ENCODE data around the gene C2orf42.

C2orf42 gene

DNA sequence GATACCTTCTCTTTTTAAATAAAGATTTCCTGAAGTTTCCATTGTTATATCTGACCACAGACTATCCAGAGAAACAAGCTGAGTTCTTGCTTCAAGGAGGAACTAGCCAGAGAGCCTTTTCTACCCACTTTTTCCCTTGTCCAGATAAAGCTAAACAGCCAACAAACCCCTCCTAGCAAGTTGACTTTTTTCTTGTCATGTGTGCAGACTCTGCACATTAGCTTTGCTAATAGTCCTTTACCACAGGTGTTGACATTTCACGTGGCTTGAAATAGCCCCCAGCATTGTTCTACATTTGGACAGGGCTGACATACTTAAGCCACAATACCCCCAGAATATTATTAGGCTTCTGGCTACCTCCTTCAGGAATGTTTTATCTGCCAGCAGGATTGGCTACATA lies 62.8 kb downstream of the C2orf42 start:
- TF ChIP-seq ZNF274 (IDR thresholded peaks at IDR 0.05; ENCODE audit: low read depth, low read length), result no peak
- H3K4me3 ChIP-seq (ENCODE audit: low read length), result no peak overlapping the region

GRCh38 chr2:70126413-70126812 lies 64.4 kb downstream of the C2orf42 start:
- H3K4me3 ChIP-seq (ENCODE audit: low read length), result no peak overlapping the region
- no peak for TF ChIP-seq ZNF274 (IDR thresholded peaks at IDR 0.05; ENCODE audit: low read depth, low read length)

- TF ChIP-seq ZNF274 (IDR thresholded peaks at IDR 0.05; ENCODE audit: low read depth, low read length), result no peak
- H3K4me3 ChIP-seq (ENCODE audit: low read length), result peak overlapping the region; percentile 51; the same call in 1 of the 2 replicates
Observed at GRCh38 chr2:70125498-70125898, 65.3 kb downstream of the C2orf42 start.

- no peak for TF ChIP-seq ZNF274 (IDR thresholded peaks at IDR 0.05; ENCODE audit: low read depth, low read length)
- H3K4me3 ChIP-seq (ENCODE audit: low read length), result peak overlapping the region; percentile 51; the same call in 1 of the 2 replicates
Observed at GRCh38 chr2:70124983-70125480, 65.8 kb downstream of the C2orf42 start.

- H3K4me3 ChIP-seq (ENCODE audit: low read length), result no peak overlapping the region
- no peak for TF ChIP-seq ZNF274 (IDR thresholded peaks at IDR 0.05; ENCODE audit: low read depth, low read length)
Observed at GRCh38 chr2:70123829-70124116, 67.0 kb downstream of the C2orf42 start.

DNA sequence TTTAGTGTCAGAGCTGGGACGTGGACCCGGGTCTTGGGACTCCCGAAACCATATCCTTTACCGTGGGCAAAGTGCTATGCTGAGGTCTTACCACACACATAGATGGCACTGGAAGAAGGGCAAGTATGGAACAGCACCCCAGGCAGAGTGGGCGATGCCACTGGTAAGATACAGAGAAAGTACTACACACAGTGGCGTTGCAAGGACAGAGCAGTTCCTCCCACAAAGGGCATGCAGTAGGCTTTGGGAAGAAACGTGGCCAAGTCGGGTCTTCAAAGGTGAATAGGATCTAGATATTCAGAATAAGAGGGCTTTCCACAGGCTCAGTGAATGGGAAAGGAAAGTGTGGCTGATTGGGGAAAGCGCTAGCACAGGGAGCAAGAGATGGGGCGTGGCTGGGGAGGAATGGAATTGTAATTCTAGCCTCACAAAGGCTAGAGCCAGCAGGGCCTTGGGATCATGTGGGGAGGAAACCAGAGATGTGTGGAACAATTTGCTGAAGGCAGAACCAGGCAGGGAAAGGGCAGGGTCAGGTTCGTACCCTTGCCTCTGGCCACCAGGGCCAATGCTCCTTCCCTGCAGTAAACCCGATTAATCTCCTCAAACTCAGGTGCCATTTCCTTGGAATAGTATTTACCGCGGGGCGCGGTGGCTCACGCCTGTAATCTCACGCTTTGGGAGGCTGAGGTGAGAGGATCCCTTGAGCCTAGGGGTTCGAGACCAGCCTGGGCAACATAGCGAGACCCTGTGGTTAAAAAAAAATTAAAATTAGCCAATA lies 67.6 kb downstream of the C2orf42 start:
- TF ChIP-seq ZNF274 (IDR thresholded peaks at IDR 0.05; ENCODE audit: low read depth, low read length), result no peak
- H3K4me3 ChIP-seq (ENCODE audit: low read length), result no peak overlapping the region

DNA sequence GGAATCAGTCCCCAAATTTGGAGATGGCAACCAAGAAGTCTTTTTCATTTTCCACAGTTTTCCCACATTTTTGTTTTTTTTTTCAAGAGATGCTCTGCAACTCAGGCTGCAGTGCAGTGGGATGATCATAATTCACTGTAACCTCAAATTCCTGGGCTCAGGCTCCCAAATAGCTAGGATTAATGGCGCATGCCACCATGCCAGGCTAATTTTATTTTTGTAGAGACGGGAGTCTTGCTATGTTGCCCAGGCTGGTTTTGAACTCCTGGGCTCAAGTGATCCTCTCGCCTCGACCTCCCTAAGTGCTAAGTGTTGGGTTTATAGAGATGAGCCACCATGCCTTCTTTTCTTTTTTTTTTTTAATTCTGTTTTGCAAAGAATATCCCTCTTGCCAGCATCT lies 68.3 kb downstream of the C2orf42 start:
- H3K4me3 ChIP-seq (ENCODE audit: low read length), result no peak overlapping the region
- TF ChIP-seq ZNF274 (IDR thresholded peaks at IDR 0.05; ENCODE audit: low read depth, low read length), result no peak

- TF ChIP-seq ZNF274 (IDR thresholded peaks at IDR 0.05; ENCODE audit: low read depth, low read length), result no peak
- no peak overlapping the region for H3K4me3 ChIP-seq (ENCODE audit: low read length)
Observed at GRCh38 chr2:70121627-70122372, 69.0 kb downstream of the C2orf42 start.

DNA sequence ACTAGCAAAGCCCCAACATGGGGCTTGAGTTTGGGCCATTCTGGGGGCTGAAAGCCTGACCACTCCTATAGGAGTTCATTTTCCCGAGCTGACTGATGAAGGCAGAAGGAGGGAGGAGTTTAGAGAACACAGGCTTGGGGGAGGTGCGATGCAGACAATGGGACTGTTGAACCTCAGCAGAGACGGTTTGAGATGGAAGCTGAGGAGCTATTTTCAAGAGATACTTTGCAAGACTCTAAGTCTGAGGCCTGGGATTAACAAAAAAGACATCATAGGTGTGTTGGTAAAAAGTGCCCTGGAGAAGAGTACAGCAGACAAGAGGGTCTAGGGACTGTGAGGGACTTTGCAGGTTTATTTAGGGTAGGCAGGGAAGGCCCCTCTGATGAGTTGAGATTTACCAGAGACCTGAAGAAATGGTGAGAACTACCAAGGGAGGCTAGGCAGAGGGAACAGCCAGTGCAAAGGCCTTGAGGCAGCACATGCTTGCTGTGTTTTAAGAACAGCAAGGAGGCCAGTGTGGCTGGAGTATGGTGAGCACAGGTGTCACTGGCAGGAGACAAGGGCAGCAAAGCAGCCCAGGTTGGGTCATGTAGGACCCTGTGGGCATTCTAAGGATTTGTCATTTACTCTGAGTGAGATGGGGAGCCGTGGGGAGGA lies 71.9 kb downstream of the C2orf42 start:
- TF ChIP-seq ZNF274 (IDR thresholded peaks at IDR 0.05; ENCODE audit: low read depth, low read length), result no peak
- no peak overlapping the region for H3K4me3 ChIP-seq (ENCODE audit: low read length)

DNA sequence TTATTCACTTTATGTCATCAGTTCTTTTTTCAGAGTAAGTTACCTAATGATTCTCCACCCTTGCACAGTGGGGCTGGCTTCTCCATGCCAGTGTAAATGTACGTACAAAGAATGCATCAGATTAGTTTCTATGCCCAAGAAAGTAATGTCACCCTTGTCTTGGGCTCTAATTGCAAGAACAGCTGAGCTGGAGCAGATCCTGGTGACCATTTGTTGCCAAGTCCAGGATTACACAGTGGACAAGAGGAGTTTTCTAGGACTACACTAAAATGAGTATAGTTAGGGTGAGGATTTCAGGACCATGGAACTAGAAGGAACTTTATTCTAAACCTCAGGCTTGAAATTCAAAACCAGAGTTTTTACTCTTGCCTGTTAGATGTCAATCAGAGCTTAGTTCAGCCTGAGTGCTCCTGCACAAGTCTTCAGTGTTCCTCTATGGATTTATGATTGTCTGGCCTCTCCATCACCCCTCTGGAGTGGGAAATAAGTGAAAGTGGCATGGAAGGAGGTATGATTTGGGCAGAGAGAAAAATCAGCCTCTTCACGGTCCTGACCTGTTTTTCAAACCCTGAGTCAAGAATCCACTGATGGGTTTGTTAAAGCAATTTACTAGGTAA lies 73.8 kb downstream of the C2orf42 start:
- no peak for TF ChIP-seq ZNF274 (IDR thresholded peaks at IDR 0.05; ENCODE audit: low read depth, low read length)
- no peak overlapping the region for H3K4me3 ChIP-seq (ENCODE audit: low read length)

- no peak for TF ChIP-seq ZNF274 (IDR thresholded peaks at IDR 0.05; ENCODE audit: low read depth, low read length)
- peak overlapping the region; percentile 5; the same call in 1 of the 2 replicates for H3K4me3 ChIP-seq (ENCODE audit: low read length)
Observed at GRCh38 chr2:70115646-70116442, 75.0 kb downstream of the C2orf42 start.

DNA sequence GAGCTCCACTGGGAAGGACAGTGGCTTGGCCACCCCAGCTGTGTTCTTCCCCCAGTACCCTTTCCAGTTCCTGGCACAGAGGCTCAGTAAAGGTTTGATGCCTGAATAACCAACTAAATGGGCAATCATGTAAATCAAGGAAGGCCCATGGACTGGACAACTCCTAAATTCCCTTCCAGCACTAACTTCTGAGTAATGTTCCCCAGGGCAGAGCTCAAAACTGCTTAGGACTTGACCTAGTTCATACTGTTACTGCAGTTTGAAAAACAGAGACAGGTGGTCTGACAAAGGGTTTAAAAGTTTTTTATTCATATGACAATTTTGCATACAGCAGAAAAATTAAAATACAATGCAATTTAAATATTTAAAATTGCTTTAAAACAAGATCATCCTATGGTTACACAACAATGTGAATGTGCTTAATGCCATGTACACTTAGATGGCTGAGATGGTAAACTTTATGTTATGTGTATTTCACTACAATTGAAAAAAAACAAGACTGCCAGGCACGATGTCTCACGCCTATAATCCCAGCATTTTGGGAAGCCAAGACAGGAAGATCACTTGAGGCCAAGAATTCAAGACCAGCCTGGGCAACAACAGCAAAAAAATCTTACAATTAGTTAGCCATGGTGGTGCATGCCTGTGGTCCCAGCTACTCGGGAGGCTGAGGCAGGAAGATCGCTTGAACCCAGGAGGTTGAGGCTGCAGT lies 77.3 kb downstream of the C2orf42 start:
- no peak for TF ChIP-seq ZNF274 (IDR thresholded peaks at IDR 0.05; ENCODE audit: low read depth, low read length)

More for the DNA sequence above, 77.3 kb downstream of the C2orf42 start:
- no peak overlapping the region for H3K4me3 ChIP-seq (ENCODE audit: low read length)
